OCI-LY1 (cell line): ENCODE results near the gene MYO9A.

Experiments used
- EZH2 ChIP-seq: fragments of 200-600 bp; sonication (generic), shearing (Covaris generic); IDR thresholded peaks from 2 replicates; pipeline ENCODE4 v1.8.0; 2017; ENCODE audit warnings: borderline replicate concordance, mixed run types, mild to moderate bottlenecking, antibody characterized with exemption, low read length, moderate library complexity, mixed read lengths
- TF ChIP-seq, protein P1 (sequence below): fragments of 200-600 bp; sonication (generic), shearing (Covaris generic); IDR thresholded peaks from 2 replicates; pipeline ENCODE4 v1.5.1; 2017; ENCODE audit warnings: mild to moderate bottlenecking, antibody characterized with exemption, low read length, moderate library complexity, mixed read lengths

DNA sequence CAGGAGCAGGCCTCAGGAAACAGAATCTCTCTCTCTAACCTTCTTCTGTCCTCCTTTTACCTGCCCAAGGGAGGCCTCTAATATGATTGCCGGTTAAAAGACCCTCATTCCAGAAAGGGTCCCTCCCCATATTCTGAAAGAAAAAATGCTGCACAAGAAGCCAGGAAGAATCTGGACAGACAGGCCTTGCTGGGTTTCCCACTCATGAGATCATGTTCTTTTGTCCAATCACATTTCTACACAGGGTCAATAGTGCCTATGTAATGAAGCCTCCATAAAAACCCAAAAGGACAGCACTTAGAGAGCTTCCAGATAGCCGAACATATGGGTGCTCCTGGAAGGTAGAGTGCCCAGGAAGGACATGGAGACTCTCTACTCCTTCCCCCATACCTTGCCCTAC, 146.0 kb downstream of the MYO9A start:
- TF ChIP-seq, protein P1, sequence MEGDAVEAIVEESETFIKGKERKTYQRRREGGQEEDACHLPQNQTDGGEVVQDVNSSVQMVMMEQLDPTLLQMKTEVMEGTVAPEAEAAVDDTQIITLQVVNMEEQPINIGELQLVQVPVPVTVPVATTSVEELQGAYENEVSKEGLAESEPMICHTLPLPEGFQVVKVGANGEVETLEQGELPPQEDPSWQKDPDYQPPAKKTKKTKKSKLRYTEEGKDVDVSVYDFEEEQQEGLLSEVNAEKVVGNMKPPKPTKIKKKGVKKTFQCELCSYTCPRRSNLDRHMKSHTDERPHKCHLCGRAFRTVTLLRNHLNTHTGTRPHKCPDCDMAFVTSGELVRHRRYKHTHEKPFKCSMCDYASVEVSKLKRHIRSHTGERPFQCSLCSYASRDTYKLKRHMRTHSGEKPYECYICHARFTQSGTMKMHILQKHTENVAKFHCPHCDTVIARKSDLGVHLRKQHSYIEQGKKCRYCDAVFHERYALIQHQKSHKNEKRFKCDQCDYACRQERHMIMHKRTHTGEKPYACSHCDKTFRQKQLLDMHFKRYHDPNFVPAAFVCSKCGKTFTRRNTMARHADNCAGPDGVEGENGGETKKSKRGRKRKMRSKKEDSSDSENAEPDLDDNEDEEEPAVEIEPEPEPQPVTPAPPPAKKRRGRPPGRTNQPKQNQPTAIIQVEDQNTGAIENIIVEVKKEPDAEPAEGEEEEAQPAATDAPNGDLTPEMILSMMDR, result no peak
- no peak for TF ChIP-seq EZH2
